ENCODE data around the gene FOXK1.

The FOXK1 gene

GRCh38 chr7:4681886-4682620 lies at the start of gene FOXK1:
FOXK1 (plus strand) TSS chr7:4682295; CDS start chr7:4682309, 14 bp downstream.
- Histone ChIP-seq H3K4me2 (ENCODE audit: low read length) (peak within 1 kb of the TSS; percentile 95), H3K4me3 (ENCODE audit: low read depth, low read length) (peak within 1 kb of the TSS; percentile 56), H3K36me3 (ENCODE audit: control insufficient read depth, insufficient read depth, low read length) (no peaks in the 10 kb centered on the region), H2AFZ (peak within 1 kb of the TSS; percentile 87), H3K9ac (peak within 1 kb of the TSS; percentile 16), H3K79me2 (peaks cover 29% of the 10 kb centered on the region), H3K4me1 (no peaks in the 10 kb centered on the region), H3K9me3 (ENCODE audit: control insufficient read depth, low read length) (no peaks in the 10 kb centered on the region), H3K27ac (peak within 1 kb of the TSS; percentile 76), H3K27me3 (ENCODE audit: control insufficient read depth, insufficient read depth, low read length) (no peaks in the 10 kb centered on the region)
- no peak for TF ChIP-seq CTCF (IDR thresholded peaks at IDR 0.05)

GRCh38 chr7:4633012-4633411 lies 49.1 kb upstream of the FOXK1 start:
- Histone ChIP-seq H3K27ac (no peak overlapping the region), H3K27me3 (ENCODE audit: control insufficient read depth, insufficient read depth, low read length) (no peaks in the 10 kb centered on the region), H2AFZ (no peak overlapping the region), H3K4me2 (ENCODE audit: low read length) (no peak overlapping the region), H3K79me2 (no peaks in the 10 kb centered on the region), H3K4me3 (ENCODE audit: low read depth, low read length) (no peak overlapping the region), H3K9me3 (ENCODE audit: control insufficient read depth, low read length) (no peaks in the 10 kb centered on the region), H3K9ac (no peak overlapping the region), H3K36me3 (ENCODE audit: control insufficient read depth, insufficient read depth, low read length) (no peaks in the 10 kb centered on the region), H3K4me1 (no peaks in the 10 kb centered on the region)
- no peak for TF ChIP-seq CTCF (IDR thresholded peaks at IDR 0.05)

DNA sequence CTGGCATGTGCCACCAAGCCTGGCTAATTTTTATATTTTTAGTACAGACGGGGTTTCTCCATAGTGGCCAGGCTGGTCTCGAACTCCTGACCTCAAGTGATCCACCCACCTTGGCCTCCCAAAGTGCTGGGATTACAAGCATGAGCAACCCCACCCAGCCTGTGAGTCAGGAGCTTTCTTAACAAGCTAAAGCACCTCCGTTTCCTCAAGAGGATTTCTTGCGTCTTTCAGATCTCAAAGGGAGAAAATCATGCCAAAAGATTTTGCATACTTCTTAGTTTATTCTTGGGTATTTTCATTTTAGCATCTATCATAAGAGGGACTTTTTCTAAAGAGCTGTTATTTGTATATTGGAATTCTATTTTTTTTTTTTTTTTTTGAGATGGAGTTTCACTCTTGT lies 47.9 kb upstream of the FOXK1 start:
- no peaks in the 10 kb centered on the region for H3K4me1 ChIP-seq
- no peaks in the 10 kb centered on the region for H3K27me3 ChIP-seq (ENCODE audit: control insufficient read depth, insufficient read depth, low read length)
- H3K4me3 ChIP-seq (ENCODE audit: low read depth, low read length): no peak overlapping the region
- TF ChIP-seq CTCF (IDR thresholded peaks at IDR 0.05): no peak
- no peak overlapping the region for H2AFZ ChIP-seq
- H3K9me3 ChIP-seq (ENCODE audit: control insufficient read depth, low read length): no peaks in the 10 kb centered on the region
- no peak overlapping the region for H3K9ac ChIP-seq
- no peak overlapping the region for H3K4me2 ChIP-seq (ENCODE audit: low read length)
- H3K79me2 ChIP-seq: no peaks in the 10 kb centered on the region
- H3K27ac ChIP-seq: no peak overlapping the region
- no peaks in the 10 kb centered on the region for H3K36me3 ChIP-seq (ENCODE audit: control insufficient read depth, insufficient read depth, low read length)

GRCh38 chr7:4638781-4639575 lies 43.1 kb upstream of the FOXK1 start:
- no peak overlapping the region for H3K27ac ChIP-seq
- no peak for TF ChIP-seq CTCF (IDR thresholded peaks at IDR 0.05)

More at GRCh38 chr7:4638781-4639575, 43.1 kb upstream of the FOXK1 start:
- no peak overlapping the region for H3K4me2 ChIP-seq (ENCODE audit: low read length)
- H3K36me3 ChIP-seq (ENCODE audit: control insufficient read depth, insufficient read depth, low read length): no peaks in the 10 kb centered on the region
- H3K9ac ChIP-seq: no peak overlapping the region
- H2AFZ ChIP-seq: no peak overlapping the region
- no peaks in the 10 kb centered on the region for H3K9me3 ChIP-seq (ENCODE audit: control insufficient read depth, low read length)
- H3K27me3 ChIP-seq (ENCODE audit: control insufficient read depth, insufficient read depth, low read length): no peaks in the 10 kb centered on the region
- no peaks in the 10 kb centered on the region for H3K79me2 ChIP-seq
- no peaks in the 10 kb centered on the region for H3K4me1 ChIP-seq
- no peak overlapping the region for H3K4me3 ChIP-seq (ENCODE audit: low read depth, low read length)

Data from parathyroid adenoma (tissue), 2 donors.